H9 (cell line): Measurements from ENCODE around the gene RAX2. TPM values are rescaled to one million over a fixed set of nuclear protein-coding genes. Genes with fewer than 3 reads are reported as not detected.

Experiments
- DNase-seq: peaks from one replicate; pipeline ENCODE4 v3.0.0-alpha.2; 2017
- H2AFZ ChIP-seq: one replicate; pipeline ENCODE4 v1.6.1; 2013; ENCODE audit warnings: mild to moderate bottlenecking, low read length, control low read depth, moderate library complexity
- H2AK5ac ChIP-seq: 2 replicates; pipeline ENCODE4 v1.6.1; 2013; ENCODE audit warnings: low read length, control low read depth, mixed read lengths; ENCODE audit not compliant: insufficient read length
- H2BK120ac ChIP-seq: one replicate; pipeline ENCODE4 v1.6.1; 2013; ENCODE audit warnings: low read depth, mild to moderate bottlenecking, low read length, control low read depth, inconsistent platforms; ENCODE audit not compliant: poor library complexity, severe bottlenecking
- H2BK12ac ChIP-seq: 2 replicates; pipeline ENCODE4 v1.6.1; 2013; ENCODE audit warnings: low read length, control low read depth, mixed read lengths, low read depth; ENCODE audit not compliant: insufficient read length
- H2BK15ac ChIP-seq: 2 replicates; pipeline ENCODE4 v1.6.1; 2013; ENCODE audit warnings: low read depth, low read length, control low read depth
- H2BK20ac ChIP-seq: one replicate; pipeline ENCODE4 v1.6.1; 2013; ENCODE audit warnings: low read depth, mild to moderate bottlenecking, low read length, control low read depth, inconsistent platforms; ENCODE audit not compliant: poor library complexity, severe bottlenecking
- H2BK5ac ChIP-seq: 2 replicates; pipeline ENCODE4 v1.6.1; 2013; ENCODE audit warnings: low read length, control low read depth, mixed read lengths; ENCODE audit not compliant: insufficient read length
- H3K14ac ChIP-seq: 2 replicates; pipeline ENCODE4 v1.6.1; 2013; ENCODE audit warnings: low read length, control low read depth; ENCODE audit not compliant: insufficient read depth
- H3K18ac ChIP-seq: 2 replicates; pipeline ENCODE4 v1.6.1; 2013; ENCODE audit warnings: low read depth, mild to moderate bottlenecking, mixed read lengths, low read length, control low read depth; ENCODE audit not compliant: insufficient read length
- H3K23ac ChIP-seq: 2 replicates; pipeline ENCODE4 v1.6.1; 2013; ENCODE audit warnings: low read length, control low read depth, mixed read lengths, low read depth; ENCODE audit not compliant: insufficient read length
- H3K23me2 ChIP-seq: 2 replicates; pipeline ENCODE4 v1.6.1; 2013; ENCODE audit warnings: low read depth, mild to moderate bottlenecking, mixed read lengths, low read length, control low read depth; ENCODE audit not compliant: insufficient read length, poor library complexity, severe bottlenecking
- H3K27ac ChIP-seq: 2 replicates; pipeline ENCODE4 v1.5.1; 2013; ENCODE audit warnings: low read length, control low read depth, mixed read lengths, low read depth; ENCODE audit not compliant: insufficient read length
- H3K27me3 ChIP-seq: 2 replicates; pipeline ENCODE4 v1.6.1; 2013; ENCODE audit warnings: low read length, control low read depth, inconsistent platforms; ENCODE audit not compliant: insufficient read depth
- H3K4ac ChIP-seq: 2 replicates; pipeline ENCODE4 v1.6.1; 2013; ENCODE audit warnings: low read depth, mild to moderate bottlenecking, control low read depth, inconsistent platforms, low read length, moderate library complexity
- H3K4me1 ChIP-seq: 2 replicates; pipeline ENCODE4 v1.6.1; 2013; ENCODE audit warnings: low read length, control low read depth, inconsistent platforms; ENCODE audit not compliant: insufficient read depth
- H3K4me2 ChIP-seq: 2 replicates; pipeline ENCODE4 v1.6.1; 2013; ENCODE audit warnings: low read length, control low read depth, mixed read lengths; ENCODE audit not compliant: insufficient read length, insufficient read depth
- H3K56ac ChIP-seq: 2 replicates; pipeline ENCODE4 v1.6.1; 2013; ENCODE audit warnings: low read depth, mild to moderate bottlenecking, mixed read lengths, low read length, control low read depth; ENCODE audit not compliant: insufficient read length
- H3K79me1 ChIP-seq: 2 replicates; pipeline ENCODE4 v1.6.1; 2013; ENCODE audit warnings: low read depth, mild to moderate bottlenecking, moderate library complexity, low read length, control low read depth, inconsistent platforms; ENCODE audit not compliant: insufficient read depth, poor library complexity, severe bottlenecking
- H3K79me2 ChIP-seq: 2 replicates; pipeline ENCODE4 v1.6.1; 2013; ENCODE audit warnings: low read length, control low read depth, inconsistent platforms; ENCODE audit not compliant: insufficient read depth
- H3K9ac ChIP-seq: 2 replicates; pipeline ENCODE4 v1.6.1; 2013; ENCODE audit warnings: low read length, control low read depth, mixed read lengths; ENCODE audit not compliant: insufficient read length; ENCODE audit errors: extremely low read depth
- H3K9me3 ChIP-seq: one replicate; pipeline ENCODE4 v1.6.1; 2013; ENCODE audit warnings: low read depth, low read length, inconsistent platforms; ENCODE audit not compliant: control insufficient read depth
- H3T11ph ChIP-seq: one replicate; pipeline ENCODE4 v1.6.1; 2013; ENCODE audit warnings: mild to moderate bottlenecking, low read length, control low read depth, inconsistent platforms
- H4K20me1 ChIP-seq: one replicate; pipeline ENCODE4 v1.6.1; 2013; ENCODE audit not compliant: control insufficient read depth, insufficient read length, insufficient read depth
- H4K5ac ChIP-seq: 2 replicates; pipeline ENCODE4 v1.6.1; 2013; ENCODE audit warnings: low read depth, mild to moderate bottlenecking, mixed read lengths, low read length, control low read depth; ENCODE audit not compliant: insufficient read length
- H4K8ac ChIP-seq: replicated peaks from 2 replicates; pipeline ENCODE4 v1.6.1; 2013; ENCODE audit warnings: low read length, control low read depth, mixed read lengths, low read depth; ENCODE audit not compliant: insufficient read length
- H4K91ac ChIP-seq: 2 replicates; pipeline ENCODE4 v1.6.1; 2013; ENCODE audit warnings: low read depth, mild to moderate bottlenecking, moderate library complexity, mixed read lengths, low read length, control low read depth; ENCODE audit not compliant: insufficient read length
- H3K27ac Mint-ChIP-seq, 3 experiments: 2 replicates in 2 of 3; 3 replicates in 1 of 3; pipeline ENCODE4 v1.8.0; 2020 to 2021; ENCODE audit warnings: mixed read lengths in 3 of 3, mild to moderate bottlenecking in 1 of 3, moderate library complexity in 1 of 3
- H3K27me3 Mint-ChIP-seq: 2 replicates; pipeline ENCODE4 v1.8.0; 2021; ENCODE audit warnings: low read depth, mild to moderate bottlenecking, moderate library complexity, mixed read lengths
- H3K36me3 Mint-ChIP-seq, 3 experiments: 2 replicates in 2 of 3; 3 replicates in 1 of 3; pipeline ENCODE4 v1.8.0; 2020 to 2021; ENCODE audit warnings: low read depth in 3 of 3, mixed read lengths in 3 of 3; ENCODE audit not compliant: insufficient read depth in 1 of 3
- H3K4me1 Mint-ChIP-seq, 2 experiments: 2 replicates each; pipeline ENCODE4 v1.8.0; 2020; ENCODE audit warnings: mixed read lengths in 2 of 2
- H3K4me3 Mint-ChIP-seq, 2 experiments: 2 replicates in 1 of 2; 3 replicates in 1 of 2; pipeline ENCODE4 v1.8.0; 2020 to 2021; ENCODE audit warnings: mild to moderate bottlenecking in 2 of 2, mixed read lengths in 2 of 2, moderate library complexity in 1 of 2
- H3K9me3 Mint-ChIP-seq, 2 experiments: 2 replicates in 1 of 2; 3 replicates in 1 of 2; pipeline ENCODE4 v1.8.0; 2020; ENCODE audit warnings: mild to moderate bottlenecking in 2 of 2, mixed read lengths in 2 of 2, moderate library complexity in 1 of 2
- CTCF ChIP-seq: fragments of 200-600 bp; sonication (generic); conservative IDR thresholded peaks from 3 replicates; pipeline ENCODE4 v1.8.0; 2021; ENCODE audit warnings: antibody characterized with exemption, mild to moderate bottlenecking
- WGBS: extraction: QIAGEN DNeasy Blood & Tissue Kit; methylation state at CpG from one replicate; pipeline ENCODE4 v1.1.7; 2013; ENCODE audit warnings: missing lambda C conversion rate, low lambda C conversion rate, mixed read lengths; ENCODE audit not compliant: insufficient read length; ENCODE audit errors: extremely low coverage; 5-methylcytosine and 5-hydroxymethylcytosine counted together
- total RNA-seq: library from RNA; stranded (reverse); gene quantifications from 2 replicates; pipeline ENCODE4 v1.2.1, GENCODE V29; 2021

The RAX2 gene
- total RNA-seq, 1 experiment from 2014 or later: not detected

- no peak overlapping the region for H2BK20ac ChIP-seq
- no peaks in the 10 kb centered on the region for H3K4me1 ChIP-seq
- H2BK5ac ChIP-seq: no peak overlapping the region
- no peak overlapping the region for H3K18ac ChIP-seq
- no peak overlapping the region for H2AFZ ChIP-seq
- Mint-ChIP-seq H3K4me3 (no peak overlapping the region), H3K27me3 (peaks cover 34% of the 10 kb centered on the region), H3K36me3 (peaks cover 21 to 24% (median 21%) of the 10 kb centered on the region in 3 experiments), H3K9me3 (peaks cover 21 to 23% of the 10 kb centered on the region in 2 experiments), H3K27ac (no peak overlapping the region), H3K4me1 (peaks cover 2 to 5% of the 10 kb centered on the region in 2 experiments; a peak in 2 of 4 replicates)
- WGBS: no CpG with 5 or more reads among the region's 9 CpGs
- no peaks in the 10 kb centered on the region for H4K20me1 ChIP-seq
- H3K4ac ChIP-seq: no peak overlapping the region
- H3K79me1 ChIP-seq: no peaks in the 10 kb centered on the region
- no peak overlapping the region for H2BK12ac ChIP-seq
- H2BK15ac ChIP-seq: no peak overlapping the region
- H3K27ac ChIP-seq: no peak overlapping the region
- no peak overlapping the region for H4K8ac ChIP-seq
- no peak overlapping the region for H3K9ac ChIP-seq
- no peak overlapping the region for H3K23ac ChIP-seq
- H3K4me2 ChIP-seq: no peak overlapping the region
- H4K5ac ChIP-seq: no peak overlapping the region
- no peak overlapping the region for H3T11ph ChIP-seq
- H3K14ac ChIP-seq: no peak overlapping the region
- no peaks in the 10 kb centered on the region for H3K79me2 ChIP-seq
- TF ChIP-seq CTCF: no peak
- no peaks in the 10 kb centered on the region for H3K23me2 ChIP-seq
- peaks cover 19% of the 10 kb centered on the region for H3K9me3 ChIP-seq
- H3K56ac ChIP-seq: no peak overlapping the region
- H2AK5ac ChIP-seq: no peak overlapping the region
- no peak overlapping the region for H2BK120ac ChIP-seq
- DNase-seq: no peak
- peaks cover 2% of the 10 kb centered on the region; the same call in 1 of the 2 replicates for H3K27me3 ChIP-seq
- H4K91ac ChIP-seq: no peak overlapping the region
Measured at GRCh38 chr19:3780786-3781304, 8.8 kb upstream of the RAX2 start.
